HCT116 (cell line): ENCODE results near the gene MED14. TPM values are rescaled to one million over a fixed set of nuclear protein-coding genes. Genes with fewer than 3 reads are reported as not detected.

ENCODE experiments used
- ATAC-seq: fragments of 200-7000 bp; cut with Tn5 transposase; 2 replicates; pipeline ENCODE4 v1.9.1; 2020; ENCODE audit warnings: mild to moderate bottlenecking, moderate library complexity
- BruUV-seq: library from RNA; stranded (reverse); fragments of 400-500 nt; replicated peaks from 2 replicates; lab custom pipeline; 2021; lab: Mats Ljungman, UMichigan
- CTCF ChIA-PET: fragments of 300-600 bp; sonication (Branson Sonifier 250); formaldehyde crosslinking; loops from one replicate; lab custom pipeline; 2021; ENCODE audit warnings: antibody characterized with exemption; lab: Charles Lee
- POLR2A ChIA-PET: fragments of 300-600, 350-600 bp; sonication (Branson Sonifier 250); formaldehyde crosslinking; loops from one replicate; lab custom pipeline; 2021; ENCODE audit warnings: antibody characterized with exemption; lab: Charles Lee
- RAD21 ChIA-PET, 2 experiments: fragments of 300-600 bp; sonication (Branson Sonifier 250); formaldehyde crosslinking; loops; one replicate each; lab custom pipeline; 2023; ENCODE audit warnings: low total read pairs in 2 of 2; ENCODE audit not compliant: uncharacterized antibody in 2 of 2, unreplicated experiment in 2 of 2, low non-redundant PET in 1 of 2; lab: Charles Lee
- DNase-seq: peaks from one replicate; pipeline ENCODE4 v3.0.0-alpha.2; 2010; ENCODE audit warnings: low read depth, low spot score
- H2AFZ ChIP-seq: fragments of 200-600 bp; shearing (Covaris generic), sonication (generic); 2 replicates; pipeline ENCODE4 v1.6.1; 2017; ENCODE audit warnings: low read depth, mixed run types, mixed read lengths, antibody characterized with exemption, low read length; ENCODE audit not compliant: poor library complexity, severe bottlenecking
- H3K27ac ChIP-seq: 2 replicates; pipeline ENCODE4 v1.5.1; 2012; ENCODE audit warnings: low read depth, low read length
- H3K27me3 ChIP-seq: fragments of 200-600 bp; sonication (generic); 2 replicates; pipeline ENCODE4 v1.6.1; 2016; ENCODE audit warnings: mixed run types, low read length, mixed read lengths; ENCODE audit not compliant: insufficient read depth
- H3K36me3 ChIP-seq, 2 experiments: fragments of 200-500 bp in 1 of 2; fragments of 200-600 bp in 1 of 2; sonication (Bioruptor generic) in 1 of 2; sonication (generic) in 1 of 2; 2 replicates each; pipeline versions ENCODE4 v1.5.1 to v1.6.1; 2014 to 2016; ENCODE audit warnings: low read length in 2 of 2, inconsistent platforms in 1 of 2, mixed read lengths in 1 of 2, mixed run types in 1 of 2; ENCODE audit not compliant: insufficient read depth in 2 of 2, control insufficient read depth in 1 of 2
- H3K4me1 ChIP-seq, 2 experiments: fragments of 200-600 bp in 1 of 2; sonication (generic) in 1 of 2; 2 replicates each; pipeline versions ENCODE4 v1.5.1 to v1.6.1; 2012 to 2017; ENCODE audit warnings: low read length in 2 of 2, inconsistent platforms in 1 of 2, mild to moderate bottlenecking in 1 of 2, mixed read lengths in 1 of 2, mixed run types in 1 of 2, moderate library complexity in 1 of 2; ENCODE audit not compliant: insufficient read depth in 2 of 2, control insufficient read depth in 1 of 2
- H3K4me2 ChIP-seq: fragments of 200-600 bp; sonication (generic); 2 replicates; pipeline ENCODE4 v1.6.1; 2017; ENCODE audit warnings: mixed run types, low read length, mixed read lengths
- H3K4me3 ChIP-seq, 2 experiments: fragments of 200-600 bp in 1 of 2; sonication (generic) in 1 of 2; replicated peaks in 1 of 2; 2 replicates each; pipeline ENCODE4 v1.5.1; 2011 to 2016; ENCODE audit warnings: low read length in 2 of 2, control low read depth in 1 of 2, low read depth in 1 of 2, mild to moderate bottlenecking in 1 of 2, mixed read lengths in 1 of 2, mixed run types in 1 of 2
- H3K79me2 ChIP-seq: fragments of 200-600 bp; sonication (generic); 2 replicates; pipeline ENCODE4 v1.6.1; 2017; ENCODE audit warnings: mild to moderate bottlenecking, mixed run types, low read length, moderate library complexity, mixed read lengths; ENCODE audit not compliant: insufficient read depth
- H3K9ac ChIP-seq: fragments of 200-600 bp; sonication (generic); 2 replicates; pipeline ENCODE4 v1.6.1; 2016; ENCODE audit warnings: low read length, mixed read lengths
- H3K9me2 ChIP-seq: fragments of 200-600 bp; sonication (generic), shearing (Covaris generic); 2 replicates; pipeline ENCODE4 v1.6.1; 2017; ENCODE audit warnings: mixed run types, mild to moderate bottlenecking, moderate library complexity; ENCODE audit not compliant: insufficient read depth
- H3K9me3 ChIP-seq, 2 experiments: fragments of 200-500 bp in 1 of 2; fragments of 200-600 bp in 1 of 2; sonication (Bioruptor generic) in 1 of 2; sonication (generic) in 1 of 2; 2 replicates each; pipeline ENCODE4 v1.6.1; 2014 to 2017; ENCODE audit warnings: low read length in 2 of 2, mixed read lengths in 2 of 2, inconsistent platforms in 1 of 2, low read depth in 1 of 2, mild to moderate bottlenecking in 1 of 2, mixed run types in 1 of 2, moderate library complexity in 1 of 2; ENCODE audit not compliant: control insufficient read depth in 1 of 2, insufficient read depth in 1 of 2
- H4K20me1 ChIP-seq: fragments of 200-600 bp; sonication (generic), shearing (Covaris generic); 2 replicates; pipeline ENCODE4 v1.6.1; 2017; ENCODE audit warnings: mixed run types, mild to moderate bottlenecking, moderate library complexity; ENCODE audit not compliant: insufficient read depth
- CBX3 ChIP-seq: IDR thresholded peaks from 2 replicates; pipeline ENCODE4 v1.6.1; 2012; ENCODE audit warnings: low read depth
- CEBPB ChIP-seq: IDR thresholded peaks from 2 replicates; pipeline ENCODE4 v1.6.1; 2012; ENCODE audit warnings: low read depth
- EGR1 ChIP-seq: IDR thresholded peaks from 2 replicates; pipeline ENCODE4 v1.6.1; 2012; ENCODE audit warnings: low read depth
- ELF1 ChIP-seq: IDR thresholded peaks from 2 replicates; pipeline ENCODE4 v1.6.1; 2012; ENCODE audit warnings: low read depth, borderline replicate concordance
- EZH2phosphoT487 ChIP-seq: fragments of 200-600 bp; IDR thresholded peaks from 2 replicates; pipeline ENCODE4 v1.6.1; 2018; ENCODE audit warnings: antibody characterized with exemption, borderline replicate concordance
- FOSL1 ChIP-seq: IDR thresholded peaks from 2 replicates; pipeline ENCODE4 v1.6.1; 2012; ENCODE audit warnings: low read depth
- JUND ChIP-seq: IDR thresholded peaks from 2 replicates; pipeline ENCODE4 v1.6.1; 2012
- MAX ChIP-seq: IDR thresholded peaks from 2 replicates; pipeline ENCODE4 v1.6.1; 2012
- POLR2A ChIP-seq: IDR thresholded peaks from 2 replicates; pipeline ENCODE4 v1.7.0; 2011; ENCODE audit warnings: borderline replicate concordance; ENCODE audit not compliant: insufficient read depth, insufficient read length; ENCODE audit errors: extremely low read depth
- POLR2AphosphoS5 ChIP-seq: IDR thresholded peaks from 2 replicates; pipeline ENCODE4 v1.6.1; 2011; ENCODE audit warnings: mild to moderate bottlenecking, low read depth, low read length, moderate library complexity
- SIN3A ChIP-seq: IDR thresholded peaks from 2 replicates; pipeline ENCODE4 v1.6.1; 2012; ENCODE audit warnings: low read depth
- SP1 ChIP-seq: IDR thresholded peaks from 2 replicates; pipeline ENCODE4 v1.6.1; 2012; ENCODE audit warnings: low read depth
- SRF ChIP-seq: IDR thresholded peaks from 2 replicates; pipeline ENCODE4 v1.6.1; 2012; ENCODE audit warnings: low read depth
- TCF7L2 ChIP-seq: IDR thresholded peaks from 2 replicates; pipeline ENCODE4 v1.7.0; 2011; ENCODE audit warnings: borderline replicate concordance, inconsistent platforms; ENCODE audit not compliant: insufficient read depth, insufficient read length; ENCODE audit errors: extremely low read depth
- intact Hi-C: fragments of 100-400 bp; cut with micrococcal nuclease; formaldehyde crosslinking; loops from 2 replicates; pipeline ENCODE4 v1.10.0; 2022
- total RNA-seq: library from RNA; stranded (reverse); gene quantifications from one replicate; pipeline ENCODE4 v1.2.1, GENCODE V29; 2021; ENCODE audit not compliant: unreplicated experiment
- TF ChIP-seq, protein P1 (sequence below): IDR thresholded peaks from 2 replicates; pipeline ENCODE4 v1.6.1; 2012

The MED14 gene
- total RNA-seq, 1 experiment from 2014 or later, result 51.8 TPM

DNA sequence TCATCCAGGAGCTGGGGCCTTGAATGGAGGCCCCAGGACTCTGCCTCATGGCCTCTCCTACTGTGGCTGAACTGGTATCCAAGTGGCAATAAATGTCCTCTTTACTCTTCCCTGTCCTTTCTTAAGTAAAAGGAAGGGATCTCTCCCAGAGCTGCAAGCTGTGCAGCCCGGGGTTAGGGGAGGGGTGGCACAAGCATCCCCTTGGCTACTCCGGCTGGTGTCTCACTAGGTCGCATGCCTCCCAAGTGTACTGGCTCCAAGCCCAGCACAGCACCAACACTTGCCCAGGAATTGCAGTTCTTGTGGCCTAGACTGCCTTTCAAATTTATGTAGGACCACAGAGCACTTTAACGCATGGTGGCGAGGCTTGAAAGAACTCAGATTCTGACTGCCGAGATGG, 44.7 kb upstream of the MED14 start (continued):
- no peak for TF ChIP-seq SP1
- TF ChIP-seq EZH2phosphoT487, result no peak
- TF ChIP-seq SIN3A, result no peak
- no peak for TF ChIP-seq CBX3
- TF ChIP-seq EGR1, result no peak
- no peak for TF ChIP-seq POLR2AphosphoS5
- no peak for TF ChIP-seq ELF1
- no peak for TF ChIP-seq POLR2A
- TF ChIP-seq MAX, result no peak
- TF ChIP-seq CEBPB, result no peak
- TF ChIP-seq, all 23 proteins: peak for 0

DNA sequence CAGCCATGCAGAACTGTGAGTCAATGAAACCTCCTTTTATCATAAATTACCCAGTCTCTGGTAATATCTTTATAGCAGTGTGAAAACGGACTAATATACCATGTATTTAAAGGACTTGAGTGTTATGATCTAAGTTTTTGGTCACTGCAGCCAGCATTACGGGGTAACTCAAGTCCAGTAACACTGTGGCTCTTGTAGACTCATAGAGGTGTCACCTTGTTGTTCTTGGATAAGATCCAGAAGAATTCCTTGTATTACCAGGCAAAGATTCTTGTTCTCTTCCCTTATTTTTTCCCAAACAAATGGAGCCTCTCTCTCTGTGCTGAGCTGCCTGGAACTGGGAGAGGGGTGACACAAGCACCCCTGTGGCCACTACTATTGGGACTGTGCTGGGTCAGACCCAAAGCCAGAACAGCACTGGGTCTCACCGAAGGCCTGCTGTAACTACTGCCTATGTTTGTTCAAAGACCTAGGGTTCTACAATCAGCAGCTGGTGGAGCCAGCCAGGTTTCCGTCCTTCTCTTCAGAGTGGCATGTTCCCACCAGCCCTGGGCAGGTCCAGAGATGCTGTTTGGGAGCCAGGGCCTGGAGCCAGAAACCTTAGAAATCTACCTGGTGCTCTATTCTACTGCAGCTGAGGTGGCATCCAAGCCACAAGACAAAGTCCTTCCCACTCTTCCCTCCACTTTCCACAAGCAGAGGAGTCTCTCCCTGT, 43.7 kb upstream of the MED14 start:
- Histone ChIP-seq H3K27me3 (no peaks in the 10 kb centered on the region), H3K36me3 (no peaks in the 10 kb centered on the region), H3K27ac (no peak overlapping the region; the same call in 1 of the 2 replicates), H4K20me1 (no peaks in the 10 kb centered on the region), H3K4me2 (peak overlapping the region; percentile 52), H2AFZ (peak overlapping the region; percentile 54), H3K9me3 (no peaks in the 10 kb centered on the region), H3K9me2 (no peaks in the 10 kb centered on the region), H3K4me3 (no peak overlapping the region), H3K4me1 (peaks cover 3 to 21% of the 10 kb centered on the region in 2 experiments; a peak in 2 of 4 replicates), H3K9ac (no peak overlapping the region), H3K79me2 (no peaks in the 10 kb centered on the region)
- peak; percentile 36 for DNase-seq
- RAD21 ChIA-PET, result no interaction called here
- CTCF ChIA-PET, result no interaction called here
- ATAC-seq, result peak; percentile 63
- no TSS peak for BruUV-seq
- TF ChIP-seq POLR2AphosphoS5 (0 out of 2 replicates have a peak, but pooled peaks have one; percentile 24), JUND (peak; percentile 60), CBX3 (peak; percentile 80; the same call in 1 of the 2 replicates), SP1 (peak; percentile 35; the same call in 1 of the 2 replicates), FOSL1 (peak; percentile 84), CEBPB (0 out of 2 replicates have a peak, but pooled peaks have one; percentile 12), TCF7L2 (no peak), SRF (0 out of 2 replicates have a peak, but pooled peaks have one; percentile 20)
- TF ChIP-seq, protein P1, sequence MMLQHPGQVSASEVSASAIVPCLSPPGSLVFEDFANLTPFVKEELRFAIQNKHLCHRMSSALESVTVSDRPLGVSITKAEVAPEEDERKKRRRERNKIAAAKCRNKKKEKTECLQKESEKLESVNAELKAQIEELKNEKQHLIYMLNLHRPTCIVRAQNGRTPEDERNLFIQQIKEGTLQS, result no peak
- POLR2A ChIA-PET, result no interaction called here
- intact Hi-C loops, result no loop called here
